Subcutaneous adipose tissue (tissue), 4 donors: ENCODE data around the gene CASQ2. TPM values are rescaled to one million over a fixed set of nuclear protein-coding genes. Genes with fewer than 3 reads are reported as not detected.

Source experiments
- total RNA-seq, 4 donors: library from RNA; depleted of rRNA; stranded (reverse); fragments of >200 nt; gene quantifications; one replicate each; pipeline ENCODE4 v1.1.0, GENCODE V29; 2016
- TF ChIP-seq, protein P1 (sequence below): fragments of 450-650 bp; IDR thresholded peaks from one replicate; pipeline ENCODE4 v1.5.1; 2016; ENCODE audit warnings: low read depth, mild to moderate bottlenecking, control low read depth, antibody characterized with exemption, moderate library complexity

CASQ2 gene
- total RNA-seq, 4 donors from 2014 or later: 2.4 to 22.2 (median 5.4) TPM

GRCh38 chr1:115706587-115707425 is 61.7 kb downstream of the CASQ2 start:
- TF ChIP-seq, protein P1, sequence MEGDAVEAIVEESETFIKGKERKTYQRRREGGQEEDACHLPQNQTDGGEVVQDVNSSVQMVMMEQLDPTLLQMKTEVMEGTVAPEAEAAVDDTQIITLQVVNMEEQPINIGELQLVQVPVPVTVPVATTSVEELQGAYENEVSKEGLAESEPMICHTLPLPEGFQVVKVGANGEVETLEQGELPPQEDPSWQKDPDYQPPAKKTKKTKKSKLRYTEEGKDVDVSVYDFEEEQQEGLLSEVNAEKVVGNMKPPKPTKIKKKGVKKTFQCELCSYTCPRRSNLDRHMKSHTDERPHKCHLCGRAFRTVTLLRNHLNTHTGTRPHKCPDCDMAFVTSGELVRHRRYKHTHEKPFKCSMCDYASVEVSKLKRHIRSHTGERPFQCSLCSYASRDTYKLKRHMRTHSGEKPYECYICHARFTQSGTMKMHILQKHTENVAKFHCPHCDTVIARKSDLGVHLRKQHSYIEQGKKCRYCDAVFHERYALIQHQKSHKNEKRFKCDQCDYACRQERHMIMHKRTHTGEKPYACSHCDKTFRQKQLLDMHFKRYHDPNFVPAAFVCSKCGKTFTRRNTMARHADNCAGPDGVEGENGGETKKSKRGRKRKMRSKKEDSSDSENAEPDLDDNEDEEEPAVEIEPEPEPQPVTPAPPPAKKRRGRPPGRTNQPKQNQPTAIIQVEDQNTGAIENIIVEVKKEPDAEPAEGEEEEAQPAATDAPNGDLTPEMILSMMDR: no peak

DNA sequence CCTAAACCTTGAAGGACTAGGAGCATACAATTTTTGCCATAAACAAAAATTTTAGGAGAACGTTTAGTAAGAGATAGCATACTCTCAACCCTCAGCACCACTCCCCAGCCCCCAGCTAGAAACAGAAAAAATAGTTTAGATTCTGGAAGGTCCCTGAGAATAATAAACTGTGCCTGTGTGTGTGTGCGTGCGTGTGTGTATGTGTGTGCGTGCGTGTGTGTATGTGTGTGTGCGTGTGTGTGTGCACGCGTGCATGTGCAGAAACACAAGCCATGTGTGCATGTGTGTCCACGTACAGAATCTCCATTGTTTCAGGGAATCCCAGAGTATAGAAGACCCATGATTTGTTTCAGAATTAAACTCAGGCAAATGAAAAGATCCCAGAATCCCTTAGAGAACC is 62.6 kb downstream of the CASQ2 start:
- TF ChIP-seq, protein P1: no peak

DNA sequence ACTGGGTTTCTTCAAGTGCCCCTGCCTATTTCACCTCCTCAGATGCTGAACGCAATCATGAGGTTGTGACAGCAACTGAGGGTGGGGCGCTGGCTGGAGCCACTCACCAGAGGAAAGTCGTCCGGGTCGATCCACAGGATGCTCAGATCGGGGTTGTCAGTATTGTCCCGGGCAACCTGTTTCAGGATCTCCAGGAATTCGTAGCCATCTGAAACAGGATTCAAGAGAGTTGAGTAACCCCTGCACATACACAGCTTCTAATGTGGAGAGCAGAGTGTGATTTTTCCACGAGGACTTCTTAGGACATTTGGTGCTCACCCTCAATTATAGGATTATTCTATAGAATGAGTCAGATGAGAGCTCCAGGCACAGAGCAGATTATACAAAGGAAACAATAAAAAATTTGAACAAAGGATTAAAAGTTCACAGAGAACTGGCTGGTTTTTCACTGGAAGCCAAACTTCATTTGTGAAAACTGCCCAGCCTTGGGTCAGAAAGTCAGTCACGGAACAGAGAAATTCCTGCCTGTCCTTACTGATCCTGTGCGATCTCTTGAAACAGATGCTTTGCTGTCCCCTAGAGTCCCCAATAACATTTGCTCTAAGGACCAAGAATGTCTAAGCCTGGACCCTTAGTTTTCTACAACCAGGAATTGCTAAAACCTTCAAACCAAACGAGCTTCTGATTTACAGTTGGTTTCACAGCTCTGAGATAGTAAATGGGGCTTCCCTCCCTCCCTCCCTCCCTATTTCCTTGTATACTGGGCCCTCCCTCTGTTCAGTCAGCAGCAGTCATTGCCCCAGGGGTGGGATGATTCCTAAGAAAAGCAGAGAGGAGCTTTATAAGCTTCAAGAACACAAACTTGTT is 63.2 kb downstream of the CASQ2 start:
- TF ChIP-seq, protein P1: no peak

GRCh38 chr1:115702959-115703358 is 65.6 kb downstream of the CASQ2 start:
- TF ChIP-seq, protein P1: no peak

DNA sequence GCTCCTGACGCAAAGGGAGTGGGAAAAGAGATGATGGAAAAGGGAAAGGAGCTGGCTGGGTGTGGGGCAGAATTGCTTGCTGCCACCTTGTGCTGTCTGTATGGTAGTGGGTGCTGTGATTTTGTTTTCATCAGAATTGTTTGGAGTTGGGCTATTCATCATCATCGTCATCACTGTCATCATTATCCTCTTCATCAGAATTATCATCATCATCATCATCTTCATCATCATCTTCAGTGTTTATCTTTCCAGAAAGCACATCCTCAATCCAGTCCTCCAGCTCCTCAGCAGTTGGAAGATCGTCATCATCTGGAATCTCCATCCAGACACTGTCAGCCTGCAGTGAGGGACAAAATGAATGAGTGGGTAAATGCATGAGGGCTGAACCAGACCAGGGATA is 67.4 kb downstream of the CASQ2 start:
- TF ChIP-seq, protein P1: no peak

DNA sequence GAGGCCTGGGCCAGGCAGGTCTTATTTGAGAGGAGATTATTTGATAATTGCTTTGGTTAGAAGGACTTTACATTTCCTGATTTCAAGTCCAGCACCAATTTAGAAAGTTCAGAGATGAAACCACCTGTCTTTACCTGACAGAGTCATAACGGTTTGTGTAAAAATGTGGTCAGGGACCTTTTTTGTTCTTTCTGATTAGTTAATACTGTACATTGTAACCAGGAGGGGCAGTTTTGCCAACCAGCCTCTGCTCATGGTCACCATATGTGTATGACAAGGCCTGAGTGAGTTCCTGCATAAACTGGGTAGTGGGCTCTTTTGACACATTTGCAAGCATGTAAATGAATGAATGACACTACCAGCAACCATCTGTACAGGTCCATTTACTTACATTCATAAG is 70.9 kb downstream of the CASQ2 start:
- TF ChIP-seq, protein P1: no peak

DNA sequence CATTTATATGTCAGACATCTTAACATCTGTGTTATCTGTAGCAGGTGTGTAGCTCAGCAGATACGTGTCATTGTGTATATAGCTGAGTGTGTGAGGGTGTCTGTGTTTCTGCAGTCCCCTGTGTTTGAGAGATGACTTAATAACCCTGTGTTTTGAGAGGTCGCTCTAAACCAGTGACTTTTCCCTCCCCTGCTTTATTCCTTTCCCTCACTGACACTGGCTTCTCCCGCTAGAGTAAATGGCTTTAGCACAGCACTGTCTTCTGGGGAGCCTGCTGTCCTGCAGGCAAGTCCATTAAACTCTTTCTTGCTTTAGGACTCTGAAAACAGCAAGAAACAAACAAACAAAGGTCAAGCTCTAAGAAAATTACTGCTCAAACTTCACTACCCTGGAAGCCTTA is 73.7 kb downstream of the CASQ2 start:
- TF ChIP-seq, protein P1: no peak
